Measurements from ENCODE around the gene SOHLH1. TPM values are rescaled to one million over a fixed set of nuclear protein-coding genes. Genes with fewer than 3 reads are reported as not detected.

The SOHLH1 gene
- total RNA-seq, 1 experiment from 2014 or later = not detected

DNA sequence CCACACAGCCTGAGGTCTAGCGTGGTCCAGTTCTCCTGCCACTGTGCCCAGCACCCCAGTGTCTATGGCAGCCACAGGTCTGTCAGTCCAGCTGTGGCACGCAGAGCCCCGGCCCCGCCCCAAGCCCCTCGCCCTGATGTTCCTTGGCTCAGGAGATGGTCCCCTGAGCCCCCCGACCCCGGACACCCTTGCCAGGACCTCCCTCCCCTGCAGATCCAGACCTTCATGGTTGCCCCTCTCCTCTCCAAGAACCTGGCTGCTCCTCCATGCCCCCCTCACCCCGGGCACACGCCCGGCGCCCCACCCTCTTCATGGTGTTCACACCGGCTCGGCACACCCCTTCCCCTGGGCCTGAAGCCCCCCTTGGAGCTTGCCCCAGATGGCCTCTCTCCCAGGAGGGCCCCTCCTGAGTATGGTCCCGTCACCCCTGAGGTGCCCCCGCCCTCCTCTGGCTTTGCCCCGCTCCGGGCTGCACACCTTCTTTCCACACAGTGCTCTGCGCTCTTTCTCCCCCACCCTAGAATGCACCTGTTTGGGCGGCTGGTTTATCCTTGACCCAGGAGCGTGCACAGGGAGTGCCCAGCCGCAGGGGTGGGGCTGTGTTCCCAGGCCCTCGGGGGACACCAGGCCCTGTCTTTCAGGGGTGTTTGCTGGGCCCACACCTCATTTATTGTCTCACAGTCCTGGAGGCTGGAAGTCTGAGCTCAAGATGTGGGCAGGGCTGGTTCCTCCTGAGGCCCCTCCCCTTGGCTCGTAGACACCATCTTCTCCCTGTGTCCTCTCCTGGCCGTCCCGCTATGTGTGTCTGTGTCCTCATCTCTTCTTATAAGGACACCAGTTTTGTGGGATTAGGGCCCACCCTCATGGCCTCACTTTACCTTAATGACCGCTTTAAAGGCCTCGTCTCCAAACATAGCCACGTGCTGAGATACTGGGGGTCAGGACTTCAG lies 40.3 kb upstream of the SOHLH1 start:
- intact Hi-C loops (cut with micrococcal nuclease) = no loop called here
- Histone ChIP-seq H3K9ac (ENCODE audit: low read length) (no peak overlapping the region), H4K20me1 (ENCODE audit: low read length) (no peaks in the 10 kb centered on the region), H2AFZ (ENCODE audit: low read length) (no peak overlapping the region), H3F3A (ENCODE audit: low read length, unreplicated experiment) (no peaks in the 10 kb centered on the region), H3K79me2 (ENCODE audit: low read length) (no peaks in the 10 kb centered on the region), H3K4me3 (ENCODE audit: low read length) (no peak overlapping the region), H3K9me3 (ENCODE audit: low read length) (no peaks in the 10 kb centered on the region), H3K27ac (ENCODE audit: low read length) (no peak overlapping the region), H3K36me3 (ENCODE audit: low read depth, low read length) (no peaks in the 10 kb centered on the region), H3K27me3 (ENCODE audit: low read length) (no peaks in the 10 kb centered on the region), H3K9me2 (replicated peaks; ENCODE audit: low read length) (no peaks in the 10 kb centered on the region), H3K4me1 (ENCODE audit: insufficient read depth, low read length) (no peaks in the 10 kb centered on the region), H3K4me2 (ENCODE audit: low read length) (no peak overlapping the region)
- ChIA-PET CTCF (no interaction called here), POLR2A (ENCODE audit: unreplicated experiment) (no interaction called here)
- DNase-seq (no peak), ATAC-seq (no peak)
- BruUV-seq (replicated peaks) = no TSS peak
- no peak for TF ChIP-seq EZH2phosphoT487 (IDR thresholded peaks at IDR 0.05; ENCODE audit: borderline replicate concordance, low read length)
- TF ChIP-seq CTCF (conservative IDR thresholded peaks at IDR 0.05; ENCODE audit: low read depth, low read length) = no peak
- no peak for TF ChIP-seq EZH2 (IDR thresholded peaks at IDR 0.05; ENCODE audit: low read length, unreplicated experiment)

- Histone ChIP-seq H3K4me2 (ENCODE audit: low read length) (no peak overlapping the region), H3K4me1 (ENCODE audit: insufficient read depth, low read length) (no peaks in the 10 kb centered on the region), H3K9me2 (replicated peaks; ENCODE audit: low read length) (no peaks in the 10 kb centered on the region), H3K9ac (ENCODE audit: low read length) (no peak overlapping the region), H3K4me3 (ENCODE audit: low read length) (no peak overlapping the region), H3K9me3 (ENCODE audit: low read length) (no peaks in the 10 kb centered on the region), H3K27me3 (ENCODE audit: low read length) (no peaks in the 10 kb centered on the region), H3K79me2 (ENCODE audit: low read length) (no peaks in the 10 kb centered on the region), H3K36me3 (ENCODE audit: low read depth, low read length) (no peaks in the 10 kb centered on the region), H3K27ac (ENCODE audit: low read length) (no peak overlapping the region), H2AFZ (ENCODE audit: low read length) (no peak overlapping the region), H3F3A (ENCODE audit: low read length, unreplicated experiment) (no peaks in the 10 kb centered on the region), H4K20me1 (ENCODE audit: low read length) (no peaks in the 10 kb centered on the region)
- TF ChIP-seq EZH2phosphoT487 (IDR thresholded peaks at IDR 0.05; ENCODE audit: borderline replicate concordance, low read length) = no peak
- TF ChIP-seq EZH2 (IDR thresholded peaks at IDR 0.05; ENCODE audit: low read length, unreplicated experiment) = no peak
- no peak for TF ChIP-seq CTCF (conservative IDR thresholded peaks at IDR 0.05; ENCODE audit: low read depth, low read length)
- ChIA-PET POLR2A (ENCODE audit: unreplicated experiment) (no interaction called here), CTCF (no interaction called here)
- intact Hi-C loops (cut with micrococcal nuclease) = no loop called here
- no peak for ATAC-seq
- BruUV-seq (replicated peaks) = no TSS peak
- no peak for DNase-seq
Observed at GRCh38 chr9:135737840-135738521, 38.7 kb upstream of the SOHLH1 start.
